H1 (cell line): ENCODE measurements around the gene TLE1. TPM values are rescaled to one million over a fixed set of nuclear protein-coding genes. Genes with fewer than 3 reads are reported as not detected.

Experiments used
- ATF2 ChIP-seq: IDR thresholded peaks from 2 replicates; pipeline ENCODE4 v1.6.1; 2012; ENCODE audit warnings: low read length, inconsistent platforms
- CBX8 ChIP-seq: fragments of 300-800, 300-1000 bp; sonication (generic); IDR thresholded peaks from 2 replicates; pipeline ENCODE4 v1.7.1; 2016; ENCODE audit warnings: low read depth, low read length, borderline replicate concordance
- CHD7 ChIP-seq: fragments of 300-600 bp; sonication (generic); IDR thresholded peaks from 2 replicates; pipeline ENCODE4 v1.7.1; 2012; ENCODE audit warnings: low read length, moderate library complexity, mild to moderate bottlenecking, inconsistent platforms; ENCODE audit not compliant: insufficient replicate concordance
- PHF8 ChIP-seq: fragments of 200-600 bp; sonication (generic); conservative IDR thresholded peaks from 2 replicates; pipeline ENCODE4 v1.7.1; 2012; ENCODE audit warnings: low read depth, mild to moderate bottlenecking, inconsistent platforms, low read length, moderate library complexity
- SIN3A ChIP-seq, 2 experiments: IDR thresholded peaks in 1 of 2; conservative IDR thresholded peaks in 1 of 2; 2 replicates each; pipeline ENCODE4 v1.6.1; 2011 to 2012; ENCODE audit warnings: low read length in 2 of 2, improper control_type of control experiment in 1 of 2, low read depth in 1 of 2, mild to moderate bottlenecking in 1 of 2
- TAF1 ChIP-seq: IDR thresholded peaks from 2 replicates; pipeline ENCODE4 v1.6.1; 2011; ENCODE audit warnings: mild to moderate bottlenecking, low read depth, low read length
- polyA plus RNA-seq, 7 experiments: library from polyadenylated mRNA; depleted of rRNA in 3 of 7; stranded (reverse) in 5 of 7; unstranded in 2 of 7; fragments of >200 nt in 5 of 7; fragments of 200-250 nt in 2 of 7; gene quantifications; 1 replicate in 5 of 7; 2 replicates in 1 of 7; 4 replicates in 1 of 7; pipeline versions ENCODE4 v1.2.1 to v1.2.3, GENCODE V29; 2011 to 2013; ENCODE audit warnings: missing spikeins in 2 of 7, mixed read lengths in 2 of 7
- total RNA-seq: library from RNA; stranded (reverse); fragmentation: NEBNext Ultra II Directional; extraction: Animal tissue kit (Norgen Biotek cat#: 25700); gene quantifications from 2 replicates; pipeline ENCODE4 v1.2.1, GENCODE V29; 2021

TLE1 gene
- total and polyA plus RNA-seq, 2 of the 8 experiments (the other 6 are each of a cell fraction or from before 2014, with no cell fraction given): 81.8 to 91.6 TPM

- TF ChIP-seq ATF2: peak; percentile 60; the same call in 1 of the 2 replicates
- TF ChIP-seq CHD7: peak; percentile 78
- no peak for TF ChIP-seq SIN3A (conservative IDR thresholded peaks at IDR 0.05 in 1 of 2, IDR thresholded peaks at IDR 0.05 in 1 of 2; ENCODE audit: low read depth in 1 of 2, low read length in 2 of 2)
- no peak for TF ChIP-seq CBX8
- TF ChIP-seq PHF8: no peak
- no peak for TF ChIP-seq TAF1
Observed at GRCh38 chr9:81595887-81596543, 93.3 kb downstream of the TLE1 start (continued).
